Common myeloid progenitor, CD34-positive (primary cell): ENCODE results near the gene RASGEF1C.
A peak's percentile ranks its signal among the peaks of the same experiment; 100 is the strongest.

Experiments used
- CTCF ChIA-PET: fragments of 350-600 bp; sonication (Branson Sonifier 250); formaldehyde crosslinking; loops from one replicate; lab custom pipeline; 2021; ENCODE audit warnings: antibody characterized with exemption; lab: Charles Lee
- POLR2A ChIA-PET: fragments of 350-600 bp; sonication (Branson Sonifier 250); formaldehyde crosslinking; loops from one replicate; lab custom pipeline; 2021; ENCODE audit warnings: antibody characterized with exemption; lab: Charles Lee
- DNase-seq, 3 donors: peaks; one replicate each; pipeline versions ENCODE4 v3.0.0 to v3.0.0-alpha.2; 2013
- H3K27ac ChIP-seq, 2 experiments: 1 replicate in 1 of 2; 2 replicates in 1 of 2; pipeline ENCODE4 v1.7.0; 2013; ENCODE audit warnings: inconsistent platforms in 2 of 2, low read length in 2 of 2, mild to moderate bottlenecking in 2 of 2, low read depth in 1 of 2, moderate library complexity in 1 of 2; ENCODE audit not compliant: severe bottlenecking in 2 of 2, insufficient read depth in 1 of 2, poor library complexity in 1 of 2
- H3K27me3 ChIP-seq, 5 experiments: replicated peaks in 2 of 5; 1 replicate in 3 of 5; 2 replicates in 2 of 5; pipeline versions ENCODE4 v1.6.1 to v1.7.0; 2013; ENCODE audit warnings: low read length in 4 of 5, mild to moderate bottlenecking in 2 of 5, moderate library complexity in 2 of 5, inconsistent platforms in 1 of 5; ENCODE audit not compliant: insufficient read depth in 5 of 5, control insufficient read depth in 4 of 5
- H3K36me3 ChIP-seq, 4 experiments: 1 replicate in 2 of 4; 2 replicates in 2 of 4; pipeline versions ENCODE4 v1.6.1 to v1.7.0; 2013; ENCODE audit warnings: low read length in 3 of 4, control low read depth in 1 of 4, mild to moderate bottlenecking in 1 of 4; ENCODE audit not compliant: control insufficient read depth in 4 of 4, insufficient read depth in 4 of 4
- H3K4me1 ChIP-seq, 4 experiments: 1 replicate in 3 of 4; 2 replicates in 1 of 4; pipeline versions ENCODE4 v1.6.1 to v1.7.1; 2013; ENCODE audit warnings: low read length in 3 of 4, mild to moderate bottlenecking in 3 of 4, control low read depth in 1 of 4, inconsistent platforms in 1 of 4, moderate library complexity in 1 of 4; ENCODE audit not compliant: control insufficient read depth in 4 of 4, insufficient read depth in 4 of 4; ENCODE audit errors: control extremely low read depth in 1 of 4
- H3K4me3 ChIP-seq, 7 experiments: 1 replicate in 4 of 7; 2 replicates in 3 of 7; pipeline versions ENCODE4 v1.5.1 to v1.7.0; 2013; ENCODE audit warnings: mild to moderate bottlenecking in 7 of 7, low read length in 6 of 7, moderate library complexity in 6 of 7, inconsistent platforms in 2 of 7, low read depth in 2 of 7, control low read depth in 1 of 7; ENCODE audit not compliant: insufficient read depth in 4 of 7, control insufficient read depth in 1 of 7; ENCODE audit errors: extremely low read depth in 1 of 7
- H3K9me3 ChIP-seq, 5 experiments: 1 replicate in 4 of 5; 2 replicates in 1 of 5; pipeline versions ENCODE4 v1.6.1 to v1.7.1; 2013; ENCODE audit warnings: low read length in 4 of 5, mild to moderate bottlenecking in 2 of 5, inconsistent platforms in 1 of 5, low read depth in 1 of 5, moderate library complexity in 1 of 5; ENCODE audit not compliant: control insufficient read depth in 4 of 5, insufficient read depth in 2 of 5; ENCODE audit errors: control extremely low read depth in 1 of 5
- WGBS: methylation state at CpG from one replicate; pipeline ENCODE4 v1.1.5; 2013; ENCODE audit not compliant: insufficient coverage; 5-methylcytosine and 5-hydroxymethylcytosine counted together

RASGEF1C gene

GRCh38 chr5:180074462-180074861 lies 134.5 kb downstream of the RASGEF1C start:
- POLR2A ChIA-PET = no interaction called here
- Histone ChIP-seq H3K36me3 (no peaks in the 10 kb centered on the region), H3K4me1 (peaks cover 5 to 17% (median 15%) of the 10 kb centered on the region in 4 experiments), H3K27ac (no peak overlapping the region), H3K4me3 (no peak overlapping the region), H3K9me3 (peaks cover 0 to 4% (median 0%) of the 10 kb centered on the region in 5 experiments), H3K27me3 (no peaks in the 10 kb centered on the region)
- 100% methylated on average over 2 of the region's 4 CpGs for WGBS
- CTCF ChIA-PET = interaction anchor here (10.2 kb wide), 1 partner anchor 16 kb away, joined by 58 read pairs; no protein-coding TSS in a partner anchor
- DNase-seq = no peak

- Histone ChIP-seq H3K27ac (no peak overlapping the region), H3K27me3 (no peaks in the 10 kb centered on the region), H3K4me3 (peak overlapping the region in 1 of 7 experiments; percentile 92), H3K36me3 (no peaks in the 10 kb centered on the region), H3K9me3 (peaks cover 0 to 4% (median 0%) of the 10 kb centered on the region in 5 experiments), H3K4me1 (peaks cover 11 to 33% (median 31%) of the 10 kb centered on the region in 4 experiments)
- CTCF ChIA-PET = interaction anchor here (0.6 to 10.2 kb wide), 2 partner anchors 18 to 194 kb away, joined by 3 to 58 read pairs; no protein-coding TSS in a partner anchor
- DNase-seq = peak in 2 of 3 donors; percentile 22 to 62
- 85% methylated on average over 24 of the region's 25 CpGs for WGBS
- POLR2A ChIA-PET = no interaction called here
These were observed 136.5 kb downstream of the RASGEF1C start for GRCh38 chr5:180072556-180072955.

- CTCF ChIA-PET = no interaction called here
- peak overlapping the region in 6 of 7 experiments; percentile 66 to 92 (median 79) for H3K4me3 ChIP-seq
These were observed 136.8 kb downstream of the RASGEF1C start for GRCh38 chr5:180072256-180072548.

GRCh38 chr5:180071531-180072255 lies 137.3 kb downstream of the RASGEF1C start, which contains the start of gene RNF130:
Gene RNF130 (minus strand): TSS chr5:180071759. CDS start chr5:180071702, 57 bp downstream.
- WGBS = under 1% methylated on average over 79 of the region's 113 CpGs
- POLR2A ChIA-PET = no interaction called here
- Histone ChIP-seq H3K9me3 (peaks cover 0 to 4% (median 0%) of the 10 kb centered on the region in 5 experiments), H3K27me3 (no peaks in the 10 kb centered on the region), H3K36me3 (no peaks in the 10 kb centered on the region), H3K4me1 (peaks cover 11 to 42% (median 36%) of the 10 kb centered on the region in 4 experiments), H3K27ac (peak within 1 kb of the TSS; percentile 64 to 78), H3K4me3 (peak within 1 kb of the TSS; percentile 73 to 96 (median 85))
- CTCF ChIA-PET = interaction anchor here (1.9 to 2.3 kb wide), 2 partner anchors 9 to 64 kb away, joined by 5 to 10 read pairs; no protein-coding TSS in a partner anchor
- DNase-seq = peak; percentile 90 to 93 (median 91)

More at GRCh38 chr5:180072256-180072548, 136.8 kb downstream of the RASGEF1C start:
- Histone ChIP-seq H3K9me3 (peaks cover 0 to 4% (median 0%) of the 10 kb centered on the region in 5 experiments), H3K27ac (no peak overlapping the region), H3K36me3 (no peaks in the 10 kb centered on the region), H3K27me3 (no peaks in the 10 kb centered on the region), H3K4me1 (peaks cover 11 to 37% (median 32%) of the 10 kb centered on the region in 4 experiments)
- POLR2A ChIA-PET = no interaction called here
- WGBS = 24% methylated on average over 13 of the region's 14 CpGs
- DNase-seq = no peak

- DNase-seq = peak; percentile 53 to 87 (median 80)
- peaks cover 0 to 7% (median 0%) of the 10 kb centered on the region in 5 experiments for H3K9me3 ChIP-seq
- ChIA-PET POLR2A (interaction anchor here (0.8 to 1.2 kb wide), 2 partner anchors 9 to 240 kb away, joined by 3 to 6 read pairs; no protein-coding TSS in a partner anchor), CTCF (interaction anchor here (1.4 to 2.3 kb wide), 4 partner anchors 10 to 63 kb away, joined by 3 to 10 read pairs (median 4); no protein-coding TSS in a partner anchor)
- under 1% methylated on average over 48 of the region's 48 CpGs for WGBS
- peak overlapping the region; percentile 73 to 96 (median 85) for H3K4me3 ChIP-seq
- peaks cover 11 to 42% (median 36%) of the 10 kb centered on the region in 4 experiments for H3K4me1 ChIP-seq
- H3K36me3 ChIP-seq = peaks cover 0 to under 1% (median 0%) of the 10 kb centered on the region in 4 experiments
- H3K27me3 ChIP-seq = no peaks in the 10 kb centered on the region
- peak overlapping the region; percentile 64 to 78 for H3K27ac ChIP-seq
These were observed 138.1 kb downstream of the RASGEF1C start for GRCh38 chr5:180070756-180071530.

- Histone ChIP-seq H3K27ac (peak overlapping the region; percentile 64 to 78), H3K27me3 (no peaks in the 10 kb centered on the region), H3K4me3 (peak overlapping the region; percentile 11 to 96 (median 85)), H3K9me3 (peaks cover 0 to 8% (median 0%) of the 10 kb centered on the region in 5 experiments), H3K36me3 (peaks cover 0 to 3% (median 0%) of the 10 kb centered on the region in 4 experiments), H3K4me1 (peaks cover 11 to 42% (median 36%) of the 10 kb centered on the region in 4 experiments)
- ChIA-PET CTCF (interaction anchor here (1.0 to 2.3 kb wide), 11 partner anchors 8 to 64 kb away, joined by 3 to 10 read pairs (median 4); no protein-coding TSS in a partner anchor), POLR2A (interaction anchor here (0.7 to 1.2 kb wide), 5 partner anchors 11 to 65 kb away, joined by 3 to 6 read pairs (median 6); no protein-coding TSS in a partner anchor)
- peak; percentile 82 to 98 (median 96) for DNase-seq
- WGBS = 13% methylated on average over 8 of the region's 9 CpGs
These were observed 139.3 kb downstream of the RASGEF1C start for GRCh38 chr5:180069589-180070247.
